HepG2 (cell line): ENCODE data around the gene NRAP. TPM values are rescaled to one million over a fixed set of nuclear protein-coding genes. Genes with fewer than 3 reads are reported as not detected.

Source experiments
- ATAC-seq: fragments of 200-7000 bp; cut with Tn5 transposase; 3 replicates; pipeline ENCODE4 v1.9.1; 2020; ENCODE audit warnings: mild to moderate bottlenecking, moderate library complexity
- BruUV-seq: library from RNA; stranded (reverse); fragments of 400-500 nt; replicated peaks from 2 replicates; lab custom pipeline; 2021; lab: Mats Ljungman, UMichigan
- CTCF ChIA-PET: fragments of 300-600 bp; formaldehyde crosslinking; extraction: SDS; loops from one replicate; lab custom pipeline; 2021; ENCODE audit warnings: low total read pairs, inconsistent platforms, low intra/inter-chr PET ratio; lab: Yijun Ruan, JAX
- POLR2A ChIA-PET: fragments of 350-600 bp; sonication (Branson Sonifier 250); formaldehyde crosslinking; loops from one replicate; lab custom pipeline; 2020; ENCODE audit warnings: antibody characterized with exemption, inconsistent platforms; lab: Yijun Ruan, JAX
- DNase-seq: peaks from one replicate; pipeline ENCODE4 v3.0.0-alpha.2; 2015; ENCODE audit warnings: low spot score
- FAIRE-seq: peaks from 3 replicates; lab custom pipeline; 2011; peaks lifted over from hg19 to GRCh38; lab: Jason Lieb, UNC
- H2AFZ ChIP-seq: one replicate; pipeline ENCODE4 v1.6.1; 2011; ENCODE audit warnings: low read length, inconsistent platforms
- H3K27ac ChIP-seq: fragments of 300-600 bp; 3 replicates; pipeline ENCODE4 v1.8.0; 2011; ENCODE audit warnings: mixed run types, mild to moderate bottlenecking, mixed read lengths, low read length, inconsistent platforms; ENCODE audit not compliant: insufficient read depth; ENCODE audit errors: extremely low read length
- H3K27me3 ChIP-seq, 2 experiments: fragments of 200-600 bp in 1 of 2; 2 replicates in 1 of 2; 3 replicates in 1 of 2; pipeline versions ENCODE4 v1.6.0 to v1.8.0; 2011; ENCODE audit warnings: low read length in 2 of 2, mild to moderate bottlenecking in 2 of 2, moderate library complexity in 2 of 2, inconsistent platforms in 1 of 2; ENCODE audit not compliant: insufficient read depth in 2 of 2, control insufficient read depth in 1 of 2
- H3K36me3 ChIP-seq, 2 experiments: fragments of 200-600 bp in 1 of 2; replicated peaks in 1 of 2; 2 replicates in 1 of 2; 3 replicates in 1 of 2; pipeline versions ENCODE4 v1.5.1 to v1.8.0; 2011; ENCODE audit warnings: low read length in 2 of 2, inconsistent platforms in 1 of 2; ENCODE audit not compliant: insufficient read depth in 2 of 2, control insufficient read depth in 1 of 2
- H3K4me1 ChIP-seq: 2 replicates; pipeline ENCODE4 v1.5.1; 2012; ENCODE audit warnings: low read length, inconsistent platforms; ENCODE audit not compliant: insufficient read depth
- H3K4me2 ChIP-seq: 2 replicates; pipeline ENCODE4 v1.6.0; 2011; ENCODE audit warnings: low read depth, low read length, inconsistent platforms
- H3K4me3 ChIP-seq, 3 experiments: fragments of 200-600 bp in 1 of 3; sonication (generic), shearing (Covaris generic) in 1 of 3; replicated peaks in 1 of 3; 2 replicates each; pipeline ENCODE4 v1.5.1; 2011 to 2016; ENCODE audit warnings: low read length in 3 of 3, inconsistent platforms in 2 of 3, low read depth in 2 of 3, mild to moderate bottlenecking in 2 of 3, control low read depth in 1 of 3, mixed read lengths in 1 of 3; ENCODE audit not compliant: insufficient read depth in 1 of 3
- H3K79me2 ChIP-seq: one replicate; pipeline ENCODE4 v1.6.1; 2011; ENCODE audit warnings: low read length, inconsistent platforms; ENCODE audit not compliant: insufficient read depth
- H3K9ac ChIP-seq: 2 replicates; pipeline ENCODE4 v1.6.0; 2011; ENCODE audit warnings: mild to moderate bottlenecking, low read depth, low read length, inconsistent platforms; ENCODE audit not compliant: insufficient read depth
- H3K9me3 ChIP-seq: 2 replicates; pipeline ENCODE4 v1.5.1; 2012; ENCODE audit warnings: mild to moderate bottlenecking, low read length
- H4K20me1 ChIP-seq: 2 replicates; pipeline ENCODE4 v1.6.0; 2011; ENCODE audit warnings: inconsistent platforms, mild to moderate bottlenecking, low read length, moderate library complexity; ENCODE audit not compliant: insufficient read depth
- AKAP8 ChIP-seq: sonication (generic); formaldehyde crosslinking; IDR thresholded peaks from 2 replicates; pipeline ENCODE4 v1.5.1; 2020; ENCODE audit warnings: mild to moderate bottlenecking, missing genetic modification reagents
- HNRNPK ChIP-seq: fragments of 200-400 bp; formaldehyde crosslinking; IDR thresholded peaks from 2 replicates; pipeline ENCODE4 v1.6.1; 2018; ENCODE audit warnings: low read length, low read depth, moderate library complexity, mild to moderate bottlenecking; ENCODE audit not compliant: poor library complexity, severe bottlenecking
- IRF2 ChIP-seq: IDR thresholded peaks from 2 replicates; pipeline ENCODE4 v1.6.1; 2018; ENCODE audit warnings: missing genetic modification reagents, missing compliant biosample characterization
- KLF11 ChIP-seq: IDR thresholded peaks from 2 replicates; pipeline ENCODE4 v1.6.1; 2016; ENCODE audit warnings: missing compliant biosample characterization
- MEF2D ChIP-seq: sonication (generic); formaldehyde crosslinking; IDR thresholded peaks from 2 replicates; pipeline ENCODE4 v1.5.1; 2020; ENCODE audit warnings: mild to moderate bottlenecking, missing genetic modification reagents
- MYNN ChIP-seq: sonication (generic); formaldehyde crosslinking; IDR thresholded peaks from 2 replicates; pipeline ENCODE4 v1.4.0; 2020; ENCODE audit warnings: mild to moderate bottlenecking, low read depth, missing genetic modification reagents
- PLRG1 ChIP-seq: fragments of 450-650 bp; conservative IDR thresholded peaks from 2 replicates; pipeline ENCODE4 v1.6.1; 2016
- SIX4 ChIP-seq: sonication (generic); formaldehyde crosslinking; IDR thresholded peaks from 2 replicates; pipeline ENCODE4 v1.4.0; 2020; ENCODE audit warnings: missing genetic modification reagents
- SPEN ChIP-seq: sonication (generic); formaldehyde crosslinking; IDR thresholded peaks from 2 replicates; pipeline ENCODE4 v1.5.1; 2020; ENCODE audit warnings: low read depth, mild to moderate bottlenecking, missing genetic modification reagents
- SRY ChIP-seq: sonication (generic); formaldehyde crosslinking; IDR thresholded peaks from 2 replicates; pipeline ENCODE4 v1.8.0; 2022; ENCODE audit warnings: mild to moderate bottlenecking, missing genetic modification reagents
- TBP ChIP-seq: sonication (generic); formaldehyde crosslinking; IDR thresholded peaks from 2 replicates; pipeline ENCODE4 v1.5.0; 2020; ENCODE audit warnings: missing genetic modification reagents
- XBP1 ChIP-seq: sonication (generic); formaldehyde crosslinking; IDR thresholded peaks from 2 replicates; pipeline ENCODE4 v1.5.0; 2020; ENCODE audit warnings: missing genetic modification reagents
- ZBTB7A ChIP-seq: sonication (generic); formaldehyde crosslinking; IDR thresholded peaks from 2 replicates; pipeline ENCODE4 v1.8.0; 2022; ENCODE audit warnings: mild to moderate bottlenecking, missing genetic modification reagents
- ZFP1 ChIP-seq: IDR thresholded peaks from 2 replicates; pipeline ENCODE4 v1.6.1; 2016
- ZFP62 ChIP-seq: sonication (generic); formaldehyde crosslinking; IDR thresholded peaks from 2 replicates; pipeline ENCODE4 v1.4.0; 2020; ENCODE audit warnings: missing genetic modification reagents
- ZMYM2 ChIP-seq: sonication (generic); formaldehyde crosslinking; IDR thresholded peaks from 2 replicates; pipeline ENCODE4 v1.8.0; 2022; ENCODE audit warnings: mild to moderate bottlenecking, missing genetic modification reagents
- ZNF557 ChIP-seq: sonication (generic); formaldehyde crosslinking; IDR thresholded peaks from 2 replicates; pipeline ENCODE4 v1.4.0; 2020; ENCODE audit warnings: missing genetic modification reagents
- ZNF598 ChIP-seq: sonication (generic); formaldehyde crosslinking; IDR thresholded peaks from 2 replicates; pipeline ENCODE4 v1.5.1; 2020; ENCODE audit warnings: mild to moderate bottlenecking, missing genetic modification reagents, borderline replicate concordance
- ZNF607 ChIP-seq: sonication (generic); formaldehyde crosslinking; IDR thresholded peaks from 2 replicates; pipeline ENCODE4 v1.5.1; 2020; ENCODE audit warnings: missing genetic modification reagents, mild to moderate bottlenecking, borderline replicate concordance
- WGBS: methylation state at CpG from one replicate; pipeline ENCODE4 v1.1.6; 2017; ENCODE audit warnings: low lambda C conversion rate; 5-methylcytosine and 5-hydroxymethylcytosine counted together
- in situ Hi-C: cut with HindIII; loops from 2 replicates; pipeline ENCODE4 v1.10.0; 2017; ENCODE audit warnings: low pct_unique_long_range_greater_than_20kb; ENCODE audit not compliant: extremely low pct_ligation_motif_present
- intact Hi-C: fragments of 100-400 bp; cut with micrococcal nuclease; formaldehyde crosslinking; loops from one replicate; pipeline ENCODE4 v1.10.0; 2022; ENCODE audit not compliant: unreplicated experiment
- polyA plus RNA-seq, 8 experiments: library from polyadenylated mRNA; depleted of rRNA in 3 of 8; stranded (reverse) in 7 of 8; unstranded in 1 of 8; fragments of >200 nt; fragmentation: Illumina TruSeq in 4 of 8; extraction: Trizol in 4 of 8; gene quantifications; 2 replicates each; pipeline versions ENCODE4 v1.2.1 to v1.2.3, GENCODE V29; 2011 to 2016; ENCODE audit warnings: low read depth in 4 of 8, missing spikeins in 1 of 8, mixed read lengths in 1 of 8; ENCODE audit not compliant: insufficient read depth in 1 of 8
- total RNA-seq, 5 experiments: library from RNA; depleted of rRNA; stranded (reverse); fragments of >200 nt; fragmentation: Illumina TruSeq; extraction: Trizol; gene quantifications; 2 replicates each; pipeline ENCODE4 v1.2.3, GENCODE V29; 2016; ENCODE audit warnings: low read depth in 1 of 5
- TF ChIP-seq, protein P1 (sequence below): sonication (generic); formaldehyde crosslinking; IDR thresholded peaks from 2 replicates; pipeline ENCODE4 v1.4.0; 2020; ENCODE audit warnings: mild to moderate bottlenecking, low read depth, missing genetic modification reagents
- TF ChIP-seq, protein P2 (sequence below): sonication (generic); formaldehyde crosslinking; IDR thresholded peaks from 2 replicates; pipeline ENCODE4 v1.4.0; 2020; ENCODE audit warnings: missing genetic modification reagents
- TF ChIP-seq, protein P3 (sequence below): sonication (generic); formaldehyde crosslinking; IDR thresholded peaks from 2 replicates; pipeline ENCODE4 v1.5.0; 2020; ENCODE audit warnings: missing genetic modification reagents

NRAP gene
- total and polyA plus RNA-seq, 2 of the 13 experiments (the other 11 are each of a cell fraction or from before 2014, with no cell fraction given), result not detected

DNA sequence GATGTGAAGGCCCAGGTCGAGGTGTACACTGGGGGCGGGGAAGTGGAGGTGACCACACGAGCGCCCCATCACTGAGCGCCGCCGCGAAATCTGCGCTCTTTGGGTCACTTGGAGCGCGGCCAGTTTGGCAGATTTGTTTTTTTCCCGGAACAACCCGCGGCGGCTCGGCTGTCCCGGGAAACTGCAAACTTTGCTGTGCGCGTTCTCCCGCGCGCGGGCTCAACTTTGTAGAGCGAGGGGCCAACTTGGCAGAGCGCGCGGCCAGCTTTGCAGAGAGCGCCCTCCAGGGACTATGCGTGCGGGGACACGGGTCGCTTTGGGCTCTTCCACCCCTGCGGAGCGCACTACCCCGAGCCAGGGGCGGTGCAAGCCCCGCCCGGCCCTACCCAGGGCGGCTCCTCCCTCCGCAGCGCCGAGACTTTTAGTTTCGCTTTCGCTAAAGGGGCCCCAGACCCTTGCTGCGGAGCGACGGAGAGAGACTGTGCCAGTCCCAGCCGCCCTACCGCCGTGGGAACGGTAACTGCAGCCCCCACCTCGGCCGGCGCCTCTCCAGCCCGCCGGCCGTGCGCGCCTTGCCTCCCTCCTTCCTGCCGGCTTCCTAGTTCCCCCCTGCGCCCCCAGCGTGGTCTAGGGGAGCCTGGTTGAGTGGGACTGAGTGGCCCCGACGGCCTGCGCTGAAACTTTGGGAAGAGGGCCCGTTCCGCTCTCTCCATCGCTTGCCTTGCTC is 15.8 kb upstream of the NRAP start, which contains the start of gene CASP7:
Gene CASP7 (plus strand): TSS at position 450 of the 727 bp plus-strand sequence. CDS start 17,582 bp downstream, outside the sequence.
- DNase-seq, result peak; percentile 83
- intact Hi-C loops (loop anchor here (5.0 kb wide), 1 partner anchor 1448 kb away; no protein-coding TSS in a partner anchor), in situ Hi-C loops (no loop called here)
- H3K4me1 ChIP-seq, result peaks cover 26% of the 10 kb centered on the region
- peaks cover 37% of the 10 kb centered on the region for H3K79me2 ChIP-seq
- peak within 1 kb of the TSS; percentile 90 to 95 (median 94) for H3K4me3 ChIP-seq
- BruUV-seq, result no TSS peak
- peak within 1 kb of the TSS; percentile 85 for H3K27ac ChIP-seq
- H3K27me3 ChIP-seq, result no peaks in the 10 kb centered on the region; a peak in 1 of 5 replicates
- peak within 1 kb of the TSS; percentile 95 for H3K4me2 ChIP-seq
- H2AFZ ChIP-seq, result peak within 1 kb of the TSS; percentile 96
- WGBS, result under 1% methylated on average over 31 of the region's 68 CpGs
- no peaks in the 10 kb centered on the region for H3K9me3 ChIP-seq
- peak within 1 kb of the TSS; percentile 83 for H3K9ac ChIP-seq
- H4K20me1 ChIP-seq, result no peaks in the 10 kb centered on the region
- H3K36me3 ChIP-seq, result no peaks in the 10 kb centered on the region; a peak in 1 of 5 replicates
- ChIA-PET CTCF (no interaction called here), POLR2A (no interaction called here)
- FAIRE-seq, result no peak
- ATAC-seq, result peak; percentile 96
- TF ChIP-seq ZBTB7A (CRISPR knock-in tag), result peak; percentile 55; the same call in 1 of the 2 replicates
- no peak for TF ChIP-seq HNRNPK
- peak; percentile 100 for TF ChIP-seq IRF2
- TF ChIP-seq, protein P1, sequence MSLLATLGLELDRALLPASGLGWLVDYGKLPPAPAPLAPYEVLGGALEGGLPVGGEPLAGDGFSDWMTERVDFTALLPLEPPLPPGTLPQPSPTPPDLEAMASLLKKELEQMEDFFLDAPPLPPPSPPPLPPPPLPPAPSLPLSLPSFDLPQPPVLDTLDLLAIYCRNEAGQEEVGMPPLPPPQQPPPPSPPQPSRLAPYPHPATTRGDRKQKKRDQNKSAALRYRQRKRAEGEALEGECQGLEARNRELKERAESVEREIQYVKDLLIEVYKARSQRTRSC, result no peak
- TF ChIP-seq, protein P2, sequence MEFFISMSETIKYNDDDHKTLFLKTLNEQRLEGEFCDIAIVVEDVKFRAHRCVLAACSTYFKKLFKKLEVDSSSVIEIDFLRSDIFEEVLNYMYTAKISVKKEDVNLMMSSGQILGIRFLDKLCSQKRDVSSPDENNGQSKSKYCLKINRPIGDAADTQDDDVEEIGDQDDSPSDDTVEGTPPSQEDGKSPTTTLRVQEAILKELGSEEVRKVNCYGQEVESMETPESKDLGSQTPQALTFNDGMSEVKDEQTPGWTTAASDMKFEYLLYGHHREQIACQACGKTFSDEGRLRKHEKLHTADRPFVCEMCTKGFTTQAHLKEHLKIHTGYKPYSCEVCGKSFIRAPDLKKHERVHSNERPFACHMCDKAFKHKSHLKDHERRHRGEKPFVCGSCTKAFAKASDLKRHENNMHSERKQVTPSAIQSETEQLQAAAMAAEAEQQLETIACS (CRISPR knock-in tag), result peak; percentile 83
- TF ChIP-seq ZNF557 (CRISPR knock-in tag), result no peak
- TF ChIP-seq XBP1 (CRISPR knock-in tag), result no peak
- no peak for TF ChIP-seq ZFP62 (CRISPR knock-in tag)
- TF ChIP-seq TBP (CRISPR knock-in tag), result no peak
- no peak for TF ChIP-seq PLRG1
- no peak for TF ChIP-seq AKAP8 (CRISPR knock-in tag)
- 0 out of 2 replicates have a peak, but pooled peaks have one; percentile 2 for TF ChIP-seq ZNF598 (CRISPR knock-in tag)
- TF ChIP-seq SIX4, result peak; percentile 13; the same call in 1 of the 2 replicates
- no peak for TF ChIP-seq MEF2D (CRISPR knock-in tag)
- TF ChIP-seq MYNN (CRISPR knock-in tag), result no peak
- no peak for TF ChIP-seq ZMYM2 (CRISPR knock-in tag)
- 0 out of 2 replicates have a peak, but pooled peaks have one; percentile 46 for TF ChIP-seq SPEN (CRISPR knock-in tag)
- TF ChIP-seq ZFP1 (CRISPR knock-in tag), result no peak
- TF ChIP-seq KLF11 (CRISPR knock-in tag), result no peak
- no peak; the same call in 1 of the 2 replicates for TF ChIP-seq ZNF607 (CRISPR knock-in tag)
- TF ChIP-seq, protein P3, sequence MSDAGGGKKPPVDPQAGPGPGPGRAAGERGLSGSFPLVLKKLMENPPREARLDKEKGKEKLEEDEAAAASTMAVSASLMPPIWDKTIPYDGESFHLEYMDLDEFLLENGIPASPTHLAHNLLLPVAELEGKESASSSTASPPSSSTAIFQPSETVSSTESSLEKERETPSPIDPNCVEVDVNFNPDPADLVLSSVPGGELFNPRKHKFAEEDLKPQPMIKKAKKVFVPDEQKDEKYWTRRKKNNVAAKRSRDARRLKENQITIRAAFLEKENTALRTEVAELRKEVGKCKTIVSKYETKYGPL (CRISPR knock-in tag), result no peak
- TF ChIP-seq SRY (CRISPR knock-in tag), result no peak
